Measurements from ENCODE around the gene YTHDF1.
"Not testable (repeated sequence)": the region's sequence is repeated elsewhere in the genome, so short reads cannot be mapped to it uniquely, and the experiment has no call there.

The YTHDF1 gene

DNA sequence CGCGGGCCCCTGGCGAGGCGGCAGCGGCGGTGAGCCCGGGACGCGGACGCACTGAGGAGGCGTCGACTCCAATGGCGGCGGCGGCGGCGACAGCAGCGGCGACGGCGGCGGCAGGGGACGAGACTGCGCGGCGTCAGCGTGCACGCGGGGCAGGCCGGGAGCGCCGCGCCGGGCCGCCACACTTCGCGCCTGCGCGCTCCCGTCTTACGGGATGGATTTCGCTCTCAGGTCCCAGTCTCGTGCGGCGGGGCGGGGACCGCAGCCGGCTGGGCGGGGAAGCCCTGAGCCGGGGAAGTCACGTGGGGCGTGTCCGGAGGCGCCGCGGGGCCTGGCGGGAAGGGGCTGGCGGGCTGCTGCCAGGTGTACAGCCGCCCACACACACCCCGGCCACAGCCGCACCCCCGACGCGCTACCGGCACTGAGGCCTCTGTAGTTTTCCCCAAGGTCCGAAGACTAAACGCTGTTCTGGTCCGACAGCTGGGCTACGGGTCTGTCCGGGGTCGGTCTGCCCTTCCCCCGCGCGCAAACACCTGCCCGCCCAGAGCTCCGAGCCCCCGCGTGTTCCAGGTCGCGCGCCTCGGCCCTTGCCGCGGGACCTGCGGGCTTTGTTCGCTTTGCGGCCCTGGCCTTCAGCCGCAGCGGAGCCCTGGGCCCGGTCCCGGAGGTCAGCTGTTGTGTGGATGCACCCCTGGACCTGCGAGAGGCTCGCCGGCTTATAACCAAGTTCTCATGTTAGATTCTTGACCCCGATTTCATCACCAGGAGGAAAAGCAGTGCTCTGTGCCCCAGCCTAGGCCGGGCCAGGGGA, at the start of gene YTHDF1:
YTHDF1 (minus strand) TSS at position 91 of the 808 bp plus-strand sequence. CDS start 239 bp downstream, outside the sequence.
- peak; percentile 93 for DNase-seq

DNA sequence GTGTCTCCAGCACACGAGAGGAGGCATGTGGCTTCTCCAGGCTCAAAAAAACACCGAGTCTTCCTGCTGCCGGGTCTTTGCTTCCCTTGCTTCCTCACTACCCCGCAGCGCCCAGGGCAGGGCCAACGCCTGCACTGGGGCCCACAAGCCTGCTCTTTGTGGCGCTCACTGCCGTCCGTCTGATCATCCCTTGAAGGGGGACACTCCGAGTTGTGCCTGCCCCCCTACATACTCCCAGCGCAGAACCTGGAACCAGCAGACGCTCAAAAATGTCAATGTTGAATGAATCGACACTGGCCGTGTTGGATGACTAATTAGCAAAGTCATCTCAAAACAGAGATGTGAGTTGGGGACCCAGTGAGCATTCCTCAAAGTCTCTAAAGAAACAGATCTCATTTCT, 48.6 kb upstream of the YTHDF1 start:
- no peak for DNase-seq

DNA sequence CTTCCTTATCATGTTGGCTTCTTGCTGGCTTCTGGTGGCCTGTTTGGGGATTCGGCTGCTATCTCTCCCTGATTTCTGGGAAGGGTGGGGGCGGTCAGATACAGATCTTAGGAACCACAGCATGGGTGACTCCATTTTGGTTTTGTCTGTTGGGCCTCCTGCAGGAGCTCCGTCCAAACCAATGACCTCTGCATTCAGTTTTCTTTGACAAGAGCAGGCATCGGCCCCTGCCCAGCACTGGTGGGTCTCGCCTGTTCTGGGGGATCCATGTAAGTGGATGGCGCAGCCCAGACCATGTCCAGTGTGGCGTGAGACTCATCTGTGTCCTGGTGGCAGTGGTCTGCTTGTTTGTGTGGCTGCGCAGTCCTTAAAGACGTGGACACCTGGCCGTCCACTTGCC, 48.1 kb upstream of the YTHDF1 start:
- DNase-seq = no peak

DNA sequence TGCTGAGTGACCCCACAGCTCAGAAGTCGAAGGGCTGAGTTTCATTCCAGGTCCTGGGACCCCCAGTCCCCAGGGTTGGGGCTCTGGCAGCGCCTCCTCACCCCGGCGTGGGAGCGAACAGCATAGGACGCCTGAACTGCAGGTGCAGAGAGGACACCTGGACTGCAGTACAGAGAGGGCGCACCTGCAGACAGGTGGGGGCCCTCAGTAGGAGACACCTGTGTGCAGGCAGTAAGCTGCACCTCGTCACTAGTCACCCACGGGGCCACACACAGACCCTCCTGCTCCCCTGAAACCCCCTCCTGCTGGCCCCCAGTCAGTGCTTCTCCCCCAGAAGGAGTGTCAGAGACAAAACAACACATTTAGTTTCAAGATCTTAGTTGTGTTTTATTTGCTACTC, 46.9 kb upstream of the YTHDF1 start:
- no peak for DNase-seq

DNA sequence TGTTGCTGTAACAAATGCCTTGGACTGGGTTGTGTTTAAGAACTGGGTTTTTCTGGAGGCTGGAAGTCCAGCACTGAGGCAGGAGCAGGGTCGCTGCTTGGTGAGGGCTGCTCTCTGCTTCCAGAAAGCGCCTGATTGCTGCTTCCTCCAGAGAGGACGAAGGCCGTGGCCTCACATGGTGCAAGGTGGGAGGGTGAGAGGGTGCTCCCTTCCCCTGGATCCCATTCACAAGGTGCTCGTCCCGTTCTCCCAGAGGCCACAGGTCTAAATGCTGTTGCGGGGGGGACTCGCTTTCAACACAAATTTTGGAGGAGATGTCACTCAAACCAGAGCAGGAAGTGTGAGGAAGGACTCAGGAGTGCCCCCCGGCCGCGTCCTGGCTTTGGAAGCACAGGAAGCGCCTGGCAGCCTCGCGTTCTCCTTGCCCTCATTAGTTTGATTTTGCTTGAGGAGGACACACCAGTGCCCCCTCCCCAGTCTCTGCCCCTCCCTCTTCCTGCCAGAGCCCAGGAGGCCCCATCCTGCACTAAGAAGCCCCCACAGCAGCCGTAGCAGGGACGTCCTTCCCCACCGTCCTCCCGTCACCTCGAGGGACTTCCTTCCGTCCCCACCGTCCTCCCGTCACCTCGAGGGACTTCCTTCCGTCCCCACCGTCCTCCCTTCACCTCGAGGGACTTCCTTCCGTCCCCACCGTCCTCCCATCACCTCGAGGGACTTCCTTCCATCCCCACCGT, 46.0 kb upstream of the YTHDF1 start:
- DNase-seq = no peak

DNA sequence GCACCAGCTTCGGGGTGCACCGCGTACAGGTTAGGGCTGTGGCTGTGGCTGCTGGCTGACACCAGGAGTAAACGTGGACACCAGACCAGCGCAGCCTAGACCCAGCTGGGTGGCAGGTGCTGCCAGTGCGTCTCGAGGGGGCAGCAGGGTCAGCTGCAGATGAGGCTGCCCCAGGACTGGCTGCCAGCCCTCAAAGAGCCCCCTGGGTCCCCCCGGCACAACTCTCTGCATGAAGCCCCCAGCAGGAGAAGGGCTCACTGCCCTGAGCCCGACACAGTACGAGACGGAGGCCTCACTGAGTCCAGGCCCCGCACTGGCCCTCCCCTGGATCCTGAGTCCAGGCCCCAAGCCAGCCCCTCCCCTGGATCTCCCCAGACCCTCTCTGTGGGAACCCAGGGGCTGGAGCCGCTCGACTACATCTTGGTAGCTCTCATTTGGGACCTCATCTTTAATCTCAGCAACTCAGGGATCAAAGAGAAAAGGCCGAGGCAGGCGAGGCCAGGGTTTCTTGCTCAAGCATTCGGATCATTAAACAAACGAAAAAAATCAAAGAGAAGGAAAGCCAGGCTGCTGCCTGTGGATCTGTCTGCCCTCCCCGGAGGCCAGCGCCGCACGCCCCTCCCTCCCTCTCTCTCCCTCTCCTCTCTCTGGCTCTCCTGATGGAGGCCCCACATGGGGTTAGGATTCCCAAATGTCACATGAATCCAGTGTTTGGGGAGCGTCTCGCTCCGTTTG, 45.3 kb upstream of the YTHDF1 start:
- no peak for DNase-seq

DNA sequence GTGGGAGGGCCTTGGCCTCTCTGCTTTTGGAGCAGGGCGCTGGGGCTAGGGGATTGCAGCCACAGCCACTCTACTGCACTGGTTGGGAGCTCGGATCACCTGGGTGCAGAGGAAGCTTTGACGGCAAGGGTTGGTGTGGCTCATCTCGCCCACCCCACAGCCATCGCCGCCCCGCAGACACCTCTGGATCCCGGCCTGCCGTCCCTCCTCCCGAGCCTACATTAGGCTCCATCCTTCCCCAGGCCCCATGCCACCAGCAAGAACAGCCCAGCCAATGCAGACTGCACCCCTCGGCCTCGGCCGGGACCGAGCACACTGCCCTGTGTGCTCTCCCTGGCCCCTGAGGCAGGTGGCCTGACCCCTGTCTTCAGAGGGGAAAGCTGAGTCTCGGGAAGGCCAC, 44.6 kb upstream of the YTHDF1 start:
- DNase-seq = no peak

DNA sequence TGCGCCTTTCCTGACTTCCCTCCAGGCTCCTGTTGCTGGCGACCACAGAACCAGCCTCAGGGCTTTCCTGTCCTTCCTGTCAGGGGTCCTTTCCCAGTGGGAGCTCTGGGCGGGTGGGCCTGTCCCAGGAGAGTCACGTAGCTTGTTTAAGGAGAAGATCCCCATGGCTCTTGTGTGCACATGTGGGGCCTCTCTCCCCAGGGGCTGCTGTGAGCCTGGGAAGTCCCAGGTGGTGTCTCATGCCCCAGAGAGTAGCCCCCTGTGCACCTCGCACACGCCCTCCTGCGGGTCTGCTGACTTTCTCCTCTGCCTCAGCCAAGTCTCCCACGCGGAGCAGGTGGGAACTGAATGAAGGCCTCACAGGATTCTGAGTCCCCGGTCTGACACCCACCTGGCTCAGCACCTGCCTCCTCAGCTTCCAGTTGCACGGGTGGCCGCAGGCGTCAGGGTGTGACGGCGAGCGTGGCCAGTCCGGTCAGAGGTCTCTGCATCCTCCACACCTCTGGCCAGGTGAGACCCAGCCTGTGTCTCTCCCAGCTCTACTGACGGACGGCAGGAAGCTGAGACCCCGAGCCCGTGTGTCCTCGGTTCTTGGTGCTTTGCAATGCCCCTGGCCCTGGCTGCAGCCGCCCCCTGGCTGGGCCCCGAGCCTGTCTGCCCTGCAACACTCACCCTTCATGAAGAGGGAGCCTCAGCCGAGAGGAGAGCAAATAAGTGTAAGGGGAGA, 44.0 kb upstream of the YTHDF1 start:
- no peak for DNase-seq

DNA sequence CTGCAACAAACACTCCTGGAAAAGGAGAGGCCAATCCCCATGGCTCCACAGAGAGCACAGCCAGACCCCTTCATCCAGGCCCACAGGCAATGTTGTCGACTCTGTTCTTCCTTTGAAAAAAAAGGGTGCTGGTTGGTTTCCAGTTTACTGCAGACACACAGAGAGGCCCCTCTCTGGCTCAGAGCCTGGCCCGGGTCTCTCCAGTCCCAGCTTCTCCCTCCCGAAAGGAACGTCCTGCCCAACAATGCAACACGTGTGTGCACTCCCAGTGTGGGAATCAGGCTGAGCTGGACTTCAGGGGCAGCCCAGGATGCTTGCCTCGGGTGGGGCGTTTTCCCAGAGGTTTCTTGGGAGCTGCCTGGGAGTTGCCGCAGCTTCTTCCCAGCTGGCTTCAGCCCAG, 42.9 kb upstream of the YTHDF1 start:
- no peak for DNase-seq

DNA sequence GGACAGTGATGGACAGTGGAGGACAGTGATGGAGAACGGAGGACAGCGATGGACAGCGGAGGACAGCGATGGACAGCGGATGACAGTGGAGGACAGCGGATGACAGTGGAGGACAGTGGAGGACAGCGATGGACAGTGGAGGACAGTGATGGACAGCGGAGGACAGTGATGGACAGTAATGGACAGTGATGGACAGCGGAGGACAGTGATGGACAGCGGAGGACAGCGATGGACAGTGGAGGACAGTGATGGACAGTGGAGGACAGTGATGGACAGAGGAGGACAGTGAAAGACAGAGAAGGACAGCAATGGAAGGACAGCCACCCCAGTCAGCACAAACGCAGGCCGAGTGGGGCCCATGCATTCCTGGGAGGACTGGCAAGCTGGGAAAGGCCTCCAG, 41.7 kb upstream of the YTHDF1 start:
- DNase-seq = no peak

DNA sequence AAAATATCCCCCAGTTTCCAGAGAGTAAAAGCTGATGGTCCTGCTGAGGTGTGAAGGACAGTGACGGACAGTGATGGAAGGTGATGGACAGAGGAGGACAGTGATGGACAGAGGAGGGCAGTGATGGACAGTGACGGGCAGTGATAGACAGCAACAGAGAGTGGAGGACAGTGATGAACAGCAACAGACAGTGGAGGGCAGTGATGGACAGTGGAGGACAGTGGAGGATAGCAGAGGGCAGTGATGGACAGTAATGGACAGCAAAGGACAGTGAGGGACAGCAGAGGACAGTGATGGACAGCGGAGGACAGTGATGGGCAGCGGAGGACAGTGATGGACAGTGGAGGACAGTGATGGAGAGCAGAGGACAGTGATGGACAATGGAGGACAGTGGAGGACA, 41.0 kb upstream of the YTHDF1 start:
- DNase-seq = no peak

DNA sequence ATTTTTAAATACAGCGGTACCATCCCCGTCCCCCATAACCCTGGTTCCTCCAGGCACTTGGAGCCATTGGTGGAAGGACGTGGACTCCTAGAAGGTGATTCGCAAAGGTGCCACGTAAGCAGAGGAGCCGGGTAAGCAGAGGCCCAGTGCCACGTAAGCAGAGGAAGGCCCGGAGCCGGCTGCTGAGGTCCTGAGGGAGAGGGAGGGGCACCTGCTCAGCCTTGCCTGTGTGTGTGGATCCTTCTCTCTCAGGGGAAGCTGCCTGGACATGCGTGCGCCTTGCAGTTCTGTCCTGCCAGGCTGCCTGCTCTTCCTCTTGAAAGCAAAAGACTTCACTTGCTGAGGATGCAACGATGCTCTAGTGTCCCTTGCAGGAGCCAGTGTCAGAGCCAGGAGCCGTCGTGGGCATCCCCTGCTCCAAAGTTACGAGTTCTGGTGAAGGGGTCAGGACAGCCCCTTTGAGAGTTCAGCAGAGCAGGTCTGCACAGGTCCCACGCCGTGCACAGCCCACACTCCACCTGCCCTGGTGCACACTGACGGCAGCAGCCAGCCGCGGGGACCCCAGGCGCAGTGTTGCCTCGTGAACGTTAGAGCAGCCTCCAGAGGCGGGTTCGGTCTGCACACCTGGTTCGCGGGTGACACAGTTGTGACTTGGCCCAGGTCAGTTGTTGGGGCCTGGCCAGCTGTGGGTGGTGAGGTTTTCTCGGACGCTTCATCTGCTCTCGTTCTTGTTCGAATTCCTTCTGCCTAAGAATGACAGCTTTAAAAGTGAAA, 40.2 kb upstream of the YTHDF1 start:
- no peak for DNase-seq

DNA sequence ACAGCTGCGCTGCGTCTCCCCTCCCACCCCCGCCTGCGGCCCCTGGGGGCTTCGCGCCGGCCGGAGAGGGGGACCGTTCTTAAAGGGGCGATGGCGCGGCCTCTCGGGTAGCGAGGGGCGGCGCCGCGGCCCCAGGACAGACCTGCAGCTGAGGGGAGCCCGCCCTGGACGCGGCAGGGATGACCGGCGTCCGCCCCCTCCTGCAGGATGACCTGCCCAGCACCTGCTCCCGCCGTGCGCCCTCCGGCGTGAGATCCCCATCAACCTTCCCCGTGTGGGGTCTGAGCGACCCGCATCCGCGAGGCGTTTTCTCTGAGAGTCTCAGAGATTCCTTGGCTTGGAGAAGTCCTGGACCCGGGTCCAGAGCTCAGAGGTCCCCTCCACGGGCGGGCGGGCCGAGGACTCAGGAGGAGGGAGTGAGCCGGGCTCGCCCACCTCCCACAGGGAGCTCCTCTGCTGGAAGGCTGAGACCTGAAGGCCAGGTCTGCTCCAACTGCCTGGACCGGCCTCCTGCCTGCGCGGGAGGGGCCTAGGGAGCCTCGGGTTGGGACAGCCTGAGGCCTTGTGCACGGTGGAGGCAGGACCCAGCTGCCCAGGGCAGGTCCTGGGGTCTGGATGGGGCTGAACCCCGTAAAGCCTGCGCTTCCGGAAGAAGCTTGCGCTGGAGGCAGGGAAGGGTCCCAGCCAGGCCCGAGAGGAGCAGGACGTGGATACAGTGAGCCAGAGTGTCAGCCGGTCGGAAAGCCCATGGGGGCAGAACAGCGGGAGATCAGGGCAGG, 38.9 kb upstream of the YTHDF1 start:
- DNase-seq = no peak

DNA sequence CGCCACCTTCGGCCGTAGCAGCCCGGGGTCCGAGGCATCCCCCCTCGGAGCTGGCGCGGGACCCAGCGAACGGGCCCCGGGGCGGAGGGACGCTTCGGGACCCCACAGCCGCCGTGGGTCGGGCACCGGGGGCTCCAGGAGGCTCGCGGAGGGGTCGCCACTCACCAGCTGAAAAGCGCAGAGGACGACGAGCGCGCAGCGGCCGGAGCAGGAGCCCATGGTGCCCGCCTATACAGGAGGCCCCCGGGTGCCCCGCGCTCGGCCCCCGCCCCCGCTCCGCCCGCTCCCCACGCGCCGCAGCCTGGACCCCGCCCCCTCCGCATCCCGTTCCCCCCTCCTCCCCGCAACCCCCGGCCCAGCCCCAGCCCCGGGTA, 38.3 kb upstream of the YTHDF1 start, which contains the start of gene NKAIN4:
NKAIN4 (minus strand) TSS at position 232 of the 374 bp plus-strand sequence; CDS start at position 219, 13 bp downstream.
- DNase-seq = no peak

DNA sequence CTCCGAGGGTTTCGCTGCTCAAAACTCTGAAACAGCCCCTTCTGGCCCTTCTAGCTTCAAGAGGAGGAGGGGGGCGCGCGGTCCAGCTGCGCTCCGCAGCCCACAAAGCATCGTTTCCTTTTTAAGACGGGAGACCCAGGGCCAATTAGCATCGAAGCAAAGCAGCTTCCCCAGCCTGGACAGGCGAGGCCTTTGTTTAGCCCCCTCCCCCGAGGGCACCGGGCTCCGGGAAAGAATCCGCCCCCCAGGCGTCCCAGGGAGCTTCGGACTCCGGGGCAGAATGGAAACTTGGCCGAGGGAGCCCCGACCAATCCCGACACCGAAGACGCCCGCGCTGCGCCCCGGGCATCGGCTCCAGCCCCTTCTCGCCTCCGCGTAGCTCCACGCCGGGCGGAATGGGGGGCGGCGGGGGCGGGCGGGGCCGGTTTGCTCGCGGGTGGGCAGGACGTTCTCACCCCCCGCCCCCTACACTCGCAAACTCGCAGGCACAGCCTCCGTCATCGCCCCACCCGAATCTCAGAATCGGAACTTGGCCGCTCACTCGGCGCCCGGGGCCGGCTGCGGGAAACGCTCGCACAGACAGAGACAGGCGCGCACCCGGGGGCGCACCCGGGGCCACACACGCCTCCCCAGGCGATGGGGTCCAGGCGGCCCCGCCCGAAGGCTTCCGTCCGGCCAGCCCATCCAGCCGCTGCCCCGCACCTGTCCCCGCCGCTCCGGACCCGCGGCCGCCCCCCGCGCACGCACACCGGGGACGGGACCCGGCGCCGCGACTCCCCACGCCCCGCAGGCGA, 37.7 kb upstream of the YTHDF1 start:
- DNase-seq = no peak

DNA sequence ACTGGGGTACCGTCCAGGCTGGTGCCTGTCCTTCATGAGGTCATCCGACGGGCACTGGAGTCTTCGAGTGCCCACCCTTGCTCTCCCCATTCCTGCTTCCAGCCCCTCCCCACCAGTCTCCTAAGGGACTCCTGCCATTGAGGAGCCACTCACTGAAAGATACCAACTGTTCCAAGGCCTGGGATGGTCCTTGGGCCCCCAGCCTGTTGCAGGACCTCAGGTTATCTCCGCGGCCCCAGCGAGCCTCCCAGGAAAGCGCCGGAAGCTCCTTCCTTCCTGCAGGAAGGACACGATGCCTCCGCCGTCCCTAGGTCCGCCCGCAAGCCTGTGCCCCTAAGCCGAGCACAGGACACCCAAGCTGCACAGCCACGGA, 37.1 kb upstream of the YTHDF1 start:
- DNase-seq = no peak

DNA sequence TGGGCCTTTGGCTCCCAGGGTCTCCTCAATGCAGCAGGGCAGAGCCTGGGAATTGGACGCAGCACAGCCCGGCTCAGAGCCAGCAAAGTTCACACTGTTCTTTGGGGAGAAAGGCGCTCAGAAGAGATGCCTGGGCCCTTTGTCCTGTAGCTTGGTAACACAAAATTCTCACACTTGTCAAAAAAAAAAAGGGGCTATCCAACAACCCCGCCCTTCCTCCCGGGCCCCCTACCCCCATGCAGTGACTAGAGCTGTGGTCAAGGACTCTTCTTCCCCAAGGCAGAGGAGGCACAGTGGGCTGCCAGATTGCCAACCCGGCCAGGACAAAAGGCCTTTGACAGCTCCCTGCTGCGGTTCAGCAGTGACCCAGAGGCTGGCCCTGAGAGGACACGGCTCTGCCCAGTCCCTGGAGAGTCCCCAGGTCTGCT, 36.4 kb upstream of the YTHDF1 start:
- DNase-seq = no peak

DNA sequence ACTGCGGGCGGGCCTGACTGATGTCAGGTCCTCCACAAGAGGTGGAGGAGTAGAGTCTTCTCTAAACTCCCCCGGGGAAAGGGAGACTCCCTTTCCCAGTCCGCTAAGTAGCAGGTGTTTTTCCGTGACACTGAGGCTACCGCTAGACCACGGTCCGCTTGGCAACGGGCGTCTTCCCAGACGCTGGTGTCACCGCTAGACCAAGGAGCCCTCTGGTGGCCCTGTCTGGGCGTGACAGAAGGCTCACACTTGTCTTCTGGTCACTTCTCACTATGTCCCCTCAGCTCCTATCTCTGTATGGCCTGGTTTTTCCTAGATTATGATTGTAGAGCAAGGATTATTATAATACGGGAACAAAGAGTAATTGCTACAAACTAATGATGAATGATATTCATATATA, 35.4 kb upstream of the YTHDF1 start:
- not testable (repeated sequence) for DNase-seq

DNA sequence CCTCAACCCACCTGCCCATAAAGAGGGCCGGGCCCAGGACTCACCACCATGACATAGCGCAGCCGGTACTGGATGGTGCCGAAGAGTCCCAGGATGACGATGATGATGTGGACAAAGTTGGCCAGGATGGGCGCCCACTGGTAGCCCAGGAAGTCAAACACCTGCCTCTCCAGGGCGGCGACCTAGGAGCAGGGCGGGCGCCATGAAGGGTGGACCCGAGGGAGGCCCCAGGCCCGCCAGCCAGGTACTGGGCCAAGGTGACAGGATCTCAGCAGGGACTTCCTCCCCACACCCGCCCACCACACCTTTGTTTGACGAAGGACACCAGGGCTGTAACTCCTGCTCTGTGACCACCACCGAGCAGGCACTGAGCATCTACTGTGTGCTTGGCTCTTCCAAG, 34.0 kb upstream of the YTHDF1 start:
- no peak for DNase-seq

DNA sequence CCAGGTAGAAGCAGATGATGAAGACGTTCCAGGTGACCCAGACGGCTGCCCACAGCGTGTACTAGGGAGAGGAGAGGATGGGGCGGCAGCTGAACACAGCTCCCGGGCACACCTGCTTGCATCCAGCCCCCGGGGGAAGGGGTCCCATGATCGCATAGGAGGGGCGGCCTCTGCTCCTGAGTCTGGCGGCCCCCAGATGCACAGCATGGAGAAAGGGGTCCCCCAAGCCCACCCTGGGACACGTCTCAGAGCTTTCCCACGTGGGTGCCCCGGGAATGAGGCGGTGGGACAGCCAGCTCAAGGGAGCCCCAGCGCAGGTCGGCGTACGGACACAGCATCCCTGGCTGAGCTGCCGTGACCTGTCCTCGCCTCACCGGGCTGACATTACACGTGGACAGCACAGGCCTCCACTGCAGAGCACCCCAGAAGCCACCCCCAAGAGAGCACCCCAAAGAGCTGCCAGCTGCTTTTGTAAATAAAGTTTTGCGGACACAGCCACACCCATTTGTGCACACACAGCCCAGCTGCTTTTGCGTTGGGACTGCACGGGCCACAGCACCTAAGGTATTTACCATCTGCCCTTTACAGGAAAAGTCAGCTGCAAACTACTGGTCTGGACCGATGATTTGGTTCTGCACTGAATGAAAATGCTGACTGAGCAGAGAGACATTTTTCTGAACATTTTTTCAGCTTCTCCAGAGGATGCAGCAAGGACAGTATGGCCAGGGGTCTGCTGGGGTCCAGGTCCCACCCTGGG, 33.1 kb upstream of the YTHDF1 start:
- no peak for DNase-seq

All from NCI-H1092 (cell line).